ENCODE results near the gene GEMIN4. TPM values are rescaled to one million over a fixed set of nuclear protein-coding genes. Genes with fewer than 3 reads are reported as not detected.
A peak's percentile ranks its signal among the peaks of the same experiment; 100 is the strongest.
"Not testable (repeated sequence)": the region's sequence is repeated elsewhere in the genome, so short reads cannot be mapped to it uniquely, and the experiment has no call there.

Gene GEMIN4
- 21.6 TPM for polyA plus RNA-seq (ENCODE audit: insufficient read length)
- long read RNA-seq, donor 1, full-length matches to known transcripts, result 30 of 30 reads
- long read RNA-seq, donor 1, partial matches to known transcripts, result 0 of 30 reads
- long read RNA-seq, donor 1, other reads (novel, unspliced or antisense), result 0 of 30 reads
- long read RNA-seq, donor 2, full-length matches to known transcripts, result 12 of 12 reads
- long read RNA-seq, donor 2, partial matches to known transcripts, result 0 of 12 reads
- long read RNA-seq, donor 2, other reads (novel, unspliced or antisense), result 0 of 12 reads
- long read RNA-seq, donor 3, full-length matches to known transcripts, result 21 of 21 reads
- long read RNA-seq, donor 3, partial matches to known transcripts, result 0 of 21 reads
- long read RNA-seq, donor 3, other reads (novel, unspliced or antisense), result 0 of 21 reads
- long read RNA-seq, donor 4, full-length matches to known transcripts, result 6 of 6 reads
- long read RNA-seq, donor 4, partial matches to known transcripts, result 0 of 6 reads
- long read RNA-seq, donor 4, other reads (novel, unspliced or antisense), result 0 of 6 reads
- long read RNA-seq, donor 5, full-length matches to known transcripts, result 19 of 19 reads
- long read RNA-seq, donor 5, partial matches to known transcripts, result 0 of 19 reads
- long read RNA-seq, donor 5, other reads (novel, unspliced or antisense), result 0 of 19 reads
- long read RNA-seq, donor 6, full-length matches to known transcripts, result 22 of 22 reads
- long read RNA-seq, donor 6, partial matches to known transcripts, result 0 of 22 reads
- long read RNA-seq, donor 6, other reads (novel, unspliced or antisense), result 0 of 22 reads
- long read RNA-seq, donor 7, full-length matches to known transcripts, result 19 of 19 reads
- long read RNA-seq, donor 7, partial matches to known transcripts, result 0 of 19 reads
- long read RNA-seq, donor 7, other reads (novel, unspliced or antisense), result 0 of 19 reads
- long read RNA-seq, donor 8, full-length matches to known transcripts, result 5 of 5 reads
- long read RNA-seq, donor 8, partial matches to known transcripts, result 0 of 5 reads
- long read RNA-seq, donor 8, other reads (novel, unspliced or antisense), result 0 of 5 reads

DNA sequence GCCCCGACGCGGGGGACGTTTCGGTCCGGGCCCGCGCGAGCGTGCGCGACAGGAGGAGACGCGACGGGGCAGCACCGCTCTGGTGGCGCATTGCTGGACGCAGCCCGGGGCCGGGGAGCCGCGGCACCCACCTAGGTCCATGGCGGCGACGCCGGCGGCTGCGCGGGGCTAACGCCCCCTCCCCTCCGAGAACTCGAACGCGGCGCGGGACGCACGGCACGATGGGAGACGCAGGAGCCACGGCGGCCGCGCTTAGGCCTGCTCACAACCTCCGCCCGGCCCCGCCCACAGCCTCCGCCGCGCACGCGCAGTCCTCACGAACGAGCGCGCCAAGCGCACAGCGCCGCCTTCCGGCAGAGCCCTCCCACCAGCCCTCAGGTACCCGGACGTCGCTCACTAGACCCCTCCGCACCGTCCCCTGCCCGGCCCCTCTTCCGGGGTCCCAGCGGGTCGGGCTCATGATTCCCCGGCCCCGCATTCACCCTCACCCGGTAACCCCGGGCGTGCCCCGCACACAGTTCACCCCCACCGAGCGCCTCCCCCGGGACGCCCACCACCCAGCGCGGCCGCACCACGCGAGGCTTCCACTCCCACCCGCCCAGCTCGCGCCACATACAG, at the start of gene GEMIN4:
Gene GEMIN4 (minus strand): TSS at position 263 of the 618 bp plus-strand sequence. CDS start 122 bp downstream, at position 141.
- DNase-seq, result peak; percentile 89

DNA sequence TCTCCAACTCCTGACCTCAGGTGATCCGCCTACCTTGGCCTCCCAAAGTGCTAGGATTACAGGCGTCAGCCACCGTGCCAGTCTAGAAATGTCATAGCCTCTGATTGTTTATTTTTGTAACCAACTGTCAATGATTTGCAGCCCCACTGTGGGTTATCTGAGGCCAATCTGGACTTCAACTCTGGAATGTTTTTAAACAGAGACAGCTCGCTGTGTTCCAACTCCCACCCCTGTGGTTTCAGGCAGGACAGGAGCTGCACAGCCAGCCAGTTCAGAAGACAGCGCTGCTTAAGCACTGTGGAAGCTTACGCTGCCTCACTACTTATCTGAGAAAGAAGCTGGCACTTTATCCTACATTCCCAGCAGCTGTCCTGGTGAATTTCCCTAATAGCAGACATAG, 49.6 kb upstream of the GEMIN4 start:
- no peak for DNase-seq

DNA sequence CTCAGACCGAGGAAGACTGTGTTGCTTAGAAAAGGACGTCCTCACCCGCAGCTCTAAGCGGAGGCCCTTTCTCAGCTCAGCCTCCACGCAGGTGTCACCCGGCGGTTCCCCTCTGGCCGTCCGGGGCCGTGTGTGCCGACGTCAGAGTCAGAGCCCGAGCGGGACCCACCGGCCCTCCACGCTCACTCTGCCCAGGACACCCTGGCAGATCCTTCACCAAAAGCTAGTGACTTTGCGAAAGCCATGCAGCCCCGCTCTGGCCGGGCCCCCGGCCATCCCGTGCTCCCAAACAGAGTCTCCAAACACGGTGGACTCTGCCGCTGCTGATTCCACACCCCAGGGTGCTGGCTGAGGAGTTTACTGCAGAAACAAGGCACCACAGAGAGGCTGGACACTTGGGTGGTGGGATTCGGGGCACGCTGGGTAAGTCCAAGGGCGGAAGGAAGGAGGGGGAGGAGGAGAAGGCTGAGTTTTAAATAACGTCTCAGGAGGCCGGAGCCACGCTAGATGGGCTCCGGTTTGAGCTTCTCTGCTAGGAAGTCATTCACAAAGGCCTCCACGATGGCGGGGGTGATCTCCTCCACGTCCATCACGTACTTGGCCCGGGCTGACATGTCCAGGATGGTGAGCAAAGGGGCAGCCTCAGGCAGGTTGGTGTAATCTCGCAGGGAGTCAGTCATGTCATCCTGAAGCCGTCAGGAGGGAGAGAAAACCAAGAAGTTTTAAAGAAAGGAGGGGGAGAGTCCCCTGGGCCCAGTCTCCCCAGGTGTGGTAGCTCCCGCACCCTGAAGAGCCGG, 48.6 kb upstream of the GEMIN4 start:
- no peak for DNase-seq

DNA sequence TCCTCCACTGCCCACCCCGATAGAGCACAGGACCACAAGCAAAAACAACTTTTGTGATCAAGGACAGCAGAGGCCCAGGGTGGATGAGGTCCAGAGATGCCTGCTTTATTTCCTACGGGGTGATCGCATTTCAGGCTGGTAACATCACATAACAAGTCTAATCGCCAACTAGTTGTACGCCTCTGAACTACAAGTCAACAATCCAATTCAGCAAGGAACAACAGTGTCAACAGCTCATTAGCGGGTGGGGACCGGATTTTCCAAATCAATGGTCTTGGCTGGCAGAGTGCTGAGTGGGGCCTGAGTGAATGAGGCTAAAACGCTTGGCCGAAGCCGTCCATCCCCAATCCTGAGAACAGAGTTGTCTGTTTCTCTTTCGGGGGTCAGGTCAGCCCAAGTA, 47.2 kb upstream of the GEMIN4 start:
- DNase-seq, result no peak

DNA sequence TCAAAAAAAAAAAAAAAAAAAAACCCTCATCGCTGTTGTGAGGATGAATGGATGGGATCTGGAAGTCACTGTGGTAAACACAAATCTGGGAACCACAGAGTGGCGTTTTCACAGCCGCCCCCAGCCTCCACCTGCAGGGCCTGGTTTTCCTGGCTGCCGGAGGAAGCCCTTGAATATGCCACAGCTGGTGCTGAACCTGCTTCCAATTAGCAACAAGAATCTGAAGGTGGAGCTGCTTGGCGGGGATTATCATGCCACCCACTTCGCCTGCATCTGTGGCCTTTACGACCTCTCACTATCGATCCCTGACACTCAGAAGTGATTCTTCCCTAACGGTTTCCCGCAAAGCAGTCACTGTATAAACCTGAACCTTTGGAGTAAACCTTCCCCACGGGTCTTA, 46.2 kb upstream of the GEMIN4 start:
- no peak for DNase-seq

DNA sequence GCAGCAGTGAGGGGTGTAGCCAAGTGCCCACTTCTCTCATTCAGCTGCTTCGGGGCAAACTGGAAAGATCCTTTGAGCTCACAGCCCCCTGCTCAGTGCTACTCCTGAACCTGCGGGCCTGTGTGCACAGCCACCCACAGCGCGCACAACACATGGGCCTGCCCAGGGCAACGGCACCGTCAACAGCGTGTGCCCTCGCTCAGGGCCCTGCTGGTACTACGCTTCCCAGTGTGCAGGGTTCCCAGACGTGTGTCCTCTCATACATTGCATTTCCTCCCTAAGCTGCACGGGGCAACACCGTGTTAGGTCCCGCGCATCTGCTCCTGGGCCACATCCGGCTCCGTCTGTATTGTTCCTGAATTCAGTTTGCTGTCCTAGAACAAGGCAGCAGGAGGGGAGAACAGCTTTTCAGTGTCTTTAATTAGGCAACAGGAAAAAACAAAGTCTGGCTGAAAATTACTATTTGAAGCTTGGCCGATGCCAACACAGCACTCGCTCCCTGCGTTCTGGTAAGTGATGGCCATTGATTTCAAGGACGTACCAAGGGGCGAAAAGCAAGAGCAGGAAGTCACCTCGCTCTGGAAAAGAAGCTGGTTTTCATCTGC, 45.3 kb upstream of the GEMIN4 start:
- no peak for DNase-seq

DNA sequence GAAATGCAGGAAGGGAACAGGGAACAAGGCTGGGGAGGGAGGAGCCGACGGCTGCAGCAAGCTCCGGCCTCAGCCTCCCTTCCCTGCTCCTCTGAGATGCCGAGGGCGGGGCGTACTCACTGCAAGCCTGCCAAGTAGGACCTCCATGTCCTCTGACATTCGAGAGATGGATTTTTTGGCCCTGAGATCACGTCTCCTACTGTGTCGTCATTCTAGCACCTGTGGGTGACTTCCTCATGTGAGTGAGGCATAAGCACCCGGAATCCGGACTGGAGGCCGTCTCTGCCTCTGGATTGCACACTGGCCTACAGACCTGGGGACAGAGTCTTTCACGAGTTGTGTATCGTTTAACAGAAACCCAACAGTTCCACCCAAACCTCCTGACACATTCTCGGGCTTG, 44.5 kb upstream of the GEMIN4 start:
- DNase-seq, result no peak

DNA sequence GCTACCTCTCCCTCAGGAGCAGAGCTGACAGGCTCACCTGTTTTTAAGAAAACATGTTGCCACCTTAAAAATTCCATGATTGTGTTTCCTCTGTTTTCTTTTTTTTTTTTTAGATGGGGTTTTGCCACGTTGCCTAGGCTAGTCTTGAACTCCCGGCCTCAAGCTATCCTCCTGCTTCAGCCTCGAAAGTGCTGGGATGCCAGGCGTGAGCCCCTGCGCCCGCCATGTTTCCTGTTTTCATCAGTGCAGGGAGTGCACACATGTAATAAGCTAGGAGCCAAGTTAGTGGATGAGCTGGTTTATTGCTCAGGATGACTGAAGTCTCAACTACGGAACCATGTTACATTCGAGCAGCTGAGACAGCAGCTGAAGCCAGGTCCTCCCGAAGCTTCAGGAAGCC, 43.7 kb upstream of the GEMIN4 start:
- DNase-seq, result no peak

DNA sequence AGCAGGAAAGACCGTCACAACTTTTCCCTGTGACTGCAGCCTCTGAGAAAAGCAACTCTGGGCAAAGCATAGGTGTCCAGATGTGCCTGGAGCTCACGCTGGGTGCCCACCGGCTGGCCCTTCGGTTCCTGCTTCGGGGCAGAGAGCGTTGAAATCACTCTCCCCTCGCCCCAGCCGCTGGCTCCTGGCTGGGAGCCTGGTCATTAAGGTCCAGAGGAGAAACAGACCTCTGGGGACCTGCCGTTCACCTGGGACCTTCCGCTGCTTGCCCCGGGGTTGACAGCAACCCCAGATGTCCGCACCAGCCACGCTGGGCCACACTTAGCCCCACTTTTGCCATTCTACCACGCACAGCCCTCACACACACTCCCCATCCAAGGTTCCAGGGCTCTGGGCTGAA, 43.2 kb upstream of the GEMIN4 start:
- DNase-seq, result no peak

DNA sequence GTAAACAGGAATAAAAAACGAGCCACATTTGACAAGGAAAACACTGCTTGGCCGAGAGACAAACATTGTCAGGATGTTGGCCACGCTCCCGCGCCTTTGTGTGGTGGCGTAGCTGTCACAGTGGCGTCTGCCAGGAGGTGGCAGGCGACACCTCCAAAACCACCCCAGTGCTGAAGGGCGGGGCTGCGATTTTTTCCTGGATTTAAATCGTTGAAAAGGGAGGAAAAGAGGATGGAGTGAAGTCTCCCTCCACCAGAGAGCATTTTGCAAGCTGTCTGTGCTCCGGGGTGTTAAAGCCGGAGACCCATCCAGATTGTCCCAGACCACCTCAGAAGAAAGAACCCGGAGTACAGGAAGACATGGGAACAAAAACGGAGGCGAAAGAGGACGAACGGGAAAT, 42.8 kb upstream of the GEMIN4 start:
- DNase-seq, result peak; percentile 84

DNA sequence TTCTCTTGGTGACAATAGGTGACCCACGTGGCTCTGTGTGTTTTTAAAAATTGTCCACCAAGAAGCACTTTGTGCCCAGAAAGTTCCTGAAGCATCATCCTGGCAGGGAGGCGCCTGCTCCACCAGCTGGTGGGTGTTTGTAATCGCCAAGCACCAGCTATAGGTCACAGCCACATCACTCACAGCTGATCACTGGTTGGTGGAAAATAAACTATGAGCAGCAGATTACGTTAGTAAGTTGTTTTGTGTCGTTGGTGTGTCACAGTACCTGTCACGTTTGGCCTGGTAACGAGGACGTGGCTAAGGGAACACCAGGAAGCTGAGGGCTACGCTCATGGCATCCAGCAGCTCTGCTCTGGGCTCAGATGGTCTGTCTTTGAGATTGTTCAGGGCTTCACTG, 40.2 kb upstream of the GEMIN4 start:
- no peak for DNase-seq

DNA sequence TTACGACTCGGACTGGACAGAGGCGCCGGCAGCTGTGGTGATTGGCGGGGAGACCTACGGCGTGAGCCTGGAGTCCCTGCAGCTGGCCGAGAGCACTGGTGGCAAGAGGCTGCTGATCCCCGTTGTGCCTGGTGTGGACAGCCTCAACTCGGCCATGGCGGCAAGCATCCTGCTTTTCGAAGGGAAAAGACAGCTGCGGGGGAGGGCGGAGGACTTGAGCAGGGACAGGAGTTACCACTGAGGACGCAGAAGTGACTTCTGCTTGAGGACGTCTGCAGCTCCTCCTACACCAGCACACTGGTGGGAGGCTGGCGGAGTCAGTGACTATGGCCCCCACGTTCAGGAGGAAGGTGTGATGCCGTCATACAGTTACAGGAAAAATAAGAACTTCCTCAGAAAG, 39.8 kb upstream of the GEMIN4 start:
- DNase-seq, result no peak

DNA sequence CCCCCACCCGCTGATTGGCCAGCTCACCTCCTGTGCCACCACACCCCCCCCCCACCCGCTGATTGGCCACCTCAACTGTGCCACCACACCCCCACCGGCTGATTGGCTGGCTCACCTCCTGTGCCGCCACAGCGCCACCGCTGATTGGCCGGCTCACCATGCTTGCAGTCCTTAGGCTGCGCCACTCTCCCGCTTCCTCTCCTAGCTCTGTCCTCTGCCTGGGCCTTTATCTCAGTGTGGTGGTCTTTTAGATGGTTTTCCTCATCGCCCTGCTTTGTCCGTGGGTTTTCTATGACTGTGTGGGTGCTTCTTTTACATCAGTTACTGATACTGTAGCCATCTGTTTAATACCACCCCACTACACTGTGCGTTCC, 38.8 kb upstream of the GEMIN4 start:
- not testable (repeated sequence) for DNase-seq

DNA sequence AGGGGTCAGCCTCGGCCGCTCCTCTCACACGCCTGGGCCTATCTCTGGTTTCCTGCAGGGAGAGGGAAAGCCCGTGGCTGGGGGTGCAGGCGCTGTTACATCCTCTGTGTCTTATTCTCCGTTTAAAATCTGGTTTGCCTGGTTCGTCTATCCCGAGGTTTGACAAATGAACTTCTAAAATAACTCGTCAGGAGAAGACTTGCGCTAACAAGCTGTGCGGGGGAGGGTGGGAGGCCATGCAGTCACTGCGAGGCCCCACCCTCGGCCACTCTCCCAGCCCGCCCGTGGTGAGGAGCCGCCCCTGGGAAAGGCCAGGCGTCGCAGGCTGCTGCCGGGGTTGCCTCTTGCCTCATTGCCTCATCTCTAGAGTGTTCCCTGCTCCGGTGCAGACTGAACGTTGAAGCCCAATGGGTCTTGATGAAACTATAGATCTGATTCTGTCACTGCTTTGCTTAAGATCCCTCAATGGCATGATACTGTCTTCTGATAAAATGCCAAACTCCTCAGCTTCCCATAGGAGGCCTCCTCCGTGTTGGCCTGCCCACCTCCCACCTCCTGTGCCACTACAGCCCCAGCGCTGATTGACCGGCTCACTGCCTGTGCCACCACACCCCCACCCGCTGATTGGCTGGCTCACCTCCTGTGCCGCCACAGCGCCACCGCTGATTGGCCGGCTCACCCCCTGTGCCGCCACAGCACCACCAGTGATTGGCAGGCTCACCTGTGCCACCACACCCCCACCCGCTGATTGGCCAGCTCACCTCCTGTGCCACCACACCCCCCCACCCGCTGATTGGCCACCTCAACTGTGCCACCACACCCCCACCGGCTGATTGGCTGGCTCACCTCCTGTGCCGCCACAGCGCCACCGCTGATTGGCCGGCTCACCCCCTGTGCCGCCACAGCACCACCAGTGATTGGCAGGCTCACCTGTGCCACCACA, 38.1 kb upstream of the GEMIN4 start:
- peak; percentile 15 for DNase-seq

DNA sequence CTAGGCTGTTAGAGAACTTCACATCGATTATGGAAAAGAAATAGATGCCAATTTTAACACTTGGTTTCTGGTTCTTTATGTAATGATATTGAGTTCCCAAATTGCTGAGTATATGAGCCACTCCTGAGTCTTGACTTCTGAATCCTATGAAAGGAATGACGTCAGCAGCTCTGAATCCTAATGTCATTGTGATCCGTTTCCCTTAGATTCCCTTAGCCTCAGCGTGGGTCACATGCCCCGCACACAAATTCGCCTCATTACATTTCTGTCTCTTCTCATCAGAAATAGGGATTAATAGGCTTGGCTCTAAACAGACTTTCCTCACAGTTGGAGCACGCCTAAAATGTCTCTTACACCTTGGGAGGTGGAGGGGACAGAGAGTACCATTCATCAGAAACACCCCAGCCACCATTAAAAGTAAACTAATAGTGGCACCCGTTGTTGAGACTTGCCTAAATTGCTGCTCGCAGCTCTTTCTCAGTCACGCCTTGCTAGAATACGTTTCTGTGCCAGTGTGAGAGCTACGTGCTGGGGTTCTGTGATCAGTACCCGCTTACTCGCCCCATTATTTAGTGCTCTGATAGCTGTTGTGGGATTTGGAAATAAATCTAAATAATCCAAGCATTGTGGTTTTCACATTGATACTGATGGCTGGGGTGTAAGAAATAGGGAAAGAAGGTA, 37.2 kb upstream of the GEMIN4 start:
- no peak for DNase-seq

DNA sequence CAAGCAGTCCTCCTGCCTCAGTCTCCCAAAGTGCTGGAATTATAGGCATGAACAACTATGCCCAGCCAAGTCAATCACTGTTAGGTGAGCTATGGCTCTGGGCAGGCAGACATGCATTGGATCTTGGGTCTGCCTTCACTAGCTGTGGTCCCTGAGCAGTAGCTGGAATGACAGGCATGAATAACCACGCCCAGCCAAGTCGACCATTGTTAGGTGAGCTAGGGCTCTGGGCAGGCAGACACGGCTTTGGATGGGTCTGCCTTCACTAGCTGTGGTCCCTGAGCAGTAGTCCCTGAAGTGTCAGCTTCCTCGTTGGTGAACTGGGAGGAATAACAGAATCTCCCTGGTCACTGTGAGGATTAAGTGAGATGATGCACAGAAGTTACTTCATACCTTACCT, 36.5 kb upstream of the GEMIN4 start:
- no peak for DNase-seq

DNA sequence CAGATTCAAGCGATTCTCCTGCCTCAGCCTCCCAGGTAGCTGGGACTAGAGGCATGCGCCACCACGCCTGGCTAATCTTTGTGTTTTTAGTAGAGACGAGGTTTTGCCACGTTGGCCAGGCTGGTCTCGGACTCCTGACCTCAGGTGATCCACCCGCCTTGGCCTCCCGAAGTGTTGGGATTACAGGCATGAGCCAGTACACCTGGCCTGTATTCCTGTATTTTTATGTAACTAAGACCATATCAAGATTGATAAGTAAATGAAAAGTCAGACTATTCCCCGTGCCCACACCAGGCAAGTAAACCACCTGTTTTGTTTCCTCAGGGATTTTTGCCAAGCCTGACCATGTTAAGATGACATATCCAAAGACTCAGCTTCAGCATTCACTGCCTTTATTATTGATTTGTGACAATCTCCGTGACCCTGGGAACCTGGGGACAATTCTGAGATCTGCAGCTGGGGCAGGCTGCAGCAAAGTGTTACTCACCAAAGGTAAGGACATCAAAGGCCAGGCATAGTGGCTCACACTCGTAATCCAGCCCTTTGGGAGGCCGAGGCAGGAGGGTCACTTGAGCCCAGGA, 35.7 kb upstream of the GEMIN4 start:
- DNase-seq, result no peak

DNA sequence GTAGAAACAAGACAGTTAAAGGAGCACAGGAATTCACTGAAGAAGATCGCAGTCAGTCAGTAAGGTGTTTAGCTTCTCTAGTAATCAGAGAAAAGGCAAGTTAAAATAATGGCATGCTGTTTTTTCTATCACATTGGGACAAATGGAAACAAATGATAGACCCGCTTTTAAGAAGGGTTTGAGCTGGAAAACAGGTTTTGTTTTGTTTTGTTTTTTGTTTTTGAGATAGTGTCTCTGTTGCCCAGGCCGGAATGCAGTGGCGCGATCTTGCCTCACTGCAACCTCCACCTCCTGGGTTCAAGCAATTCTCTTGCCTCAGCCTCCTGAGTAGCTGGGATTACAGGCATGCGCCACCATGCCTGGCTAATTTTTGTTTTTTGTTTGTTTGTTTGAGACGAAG, 33.8 kb upstream of the GEMIN4 start:
- not testable (repeated sequence) for DNase-seq

DNA sequence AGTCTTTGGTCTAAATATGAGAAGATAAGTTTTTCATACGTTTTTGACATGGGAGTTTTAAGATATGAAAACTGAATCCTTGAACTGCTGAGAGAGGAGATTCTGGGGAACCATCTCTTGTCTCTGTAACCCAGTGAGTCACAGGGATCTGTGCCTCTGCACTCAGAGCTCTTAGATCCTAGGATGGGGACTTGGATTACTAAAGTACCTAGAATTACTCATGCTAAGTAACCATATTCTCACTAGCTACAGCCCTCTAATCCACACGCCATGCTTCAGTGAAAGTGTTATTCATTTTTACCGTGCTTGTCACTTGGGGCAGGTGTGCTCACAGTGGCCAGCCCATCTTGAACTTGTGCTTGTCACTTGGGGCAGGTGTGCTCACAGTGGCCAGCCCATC, 32.1 kb upstream of the GEMIN4 start:
- DNase-seq, result no peak
